Activated B cell treated with CpG ODN at 0.5 μM for 24 hours (primary cell): ENCODE measurements around the gene COL25A1. TPM values are rescaled to one million over a fixed set of nuclear protein-coding genes. Genes with fewer than 3 reads are reported as not detected.

Source experiments
- ATAC-seq: fragments of 200-7000 bp; cut with Tn5 transposase; one replicate; pipeline ENCODE4 v1.10.0; 2021; ENCODE audit warnings: low read depth, mild to moderate bottlenecking, moderate library complexity
- CTCF ChIA-PET: fragments of 350-600 bp; sonication (Branson Sonifier 250); formaldehyde crosslinking; loops from one replicate; lab custom pipeline; 2021; ENCODE audit warnings: antibody characterized with exemption; lab: Charles Lee
- POLR2A ChIA-PET: fragments of 350-600 bp; sonication (Branson Sonifier 250); formaldehyde crosslinking; loops from one replicate; lab custom pipeline; 2021; ENCODE audit warnings: antibody characterized with exemption; lab: Charles Lee
- DNase-seq: peaks from one replicate; pipeline ENCODE4 v3.0.0; 2022
- H3K27ac Mint-ChIP-seq: one replicate; pipeline ENCODE4 v1.8.0; 2020; ENCODE audit warnings: mixed read lengths
- H3K27me3 Mint-ChIP-seq: one replicate; pipeline ENCODE4 v1.8.0; 2021; ENCODE audit warnings: mixed read lengths
- H3K36me3 Mint-ChIP-seq: one replicate; pipeline ENCODE4 v1.8.0; 2021; ENCODE audit warnings: low read depth, mixed read lengths
- H3K4me1 Mint-ChIP-seq: one replicate; pipeline ENCODE4 v1.8.0; 2021; ENCODE audit warnings: mixed read lengths
- H3K4me3 Mint-ChIP-seq: one replicate; pipeline ENCODE4 v1.8.0; 2020; ENCODE audit warnings: mild to moderate bottlenecking, mixed read lengths
- H3K9me3 Mint-ChIP-seq: one replicate; pipeline ENCODE4 v1.8.0; 2020; ENCODE audit warnings: mixed read lengths
- CTCF ChIP-seq: fragments of 200-600 bp; IDR thresholded peaks from one replicate; pipeline ENCODE4 v1.8.0; 2022; ENCODE audit warnings: antibody characterized with exemption, mild to moderate bottlenecking
- intact Hi-C: fragments of 100-400 bp; cut with micrococcal nuclease; formaldehyde crosslinking; loops from one replicate; pipeline ENCODE4 v1.15.1; 2024
- total RNA-seq: library from RNA; stranded (reverse); gene quantifications from 2 replicates; pipeline ENCODE4 v1.2.3, GENCODE V29; 2022

The COL25A1 gene
- total RNA-seq, 1 donor from 2014 or later, result not detected

DNA sequence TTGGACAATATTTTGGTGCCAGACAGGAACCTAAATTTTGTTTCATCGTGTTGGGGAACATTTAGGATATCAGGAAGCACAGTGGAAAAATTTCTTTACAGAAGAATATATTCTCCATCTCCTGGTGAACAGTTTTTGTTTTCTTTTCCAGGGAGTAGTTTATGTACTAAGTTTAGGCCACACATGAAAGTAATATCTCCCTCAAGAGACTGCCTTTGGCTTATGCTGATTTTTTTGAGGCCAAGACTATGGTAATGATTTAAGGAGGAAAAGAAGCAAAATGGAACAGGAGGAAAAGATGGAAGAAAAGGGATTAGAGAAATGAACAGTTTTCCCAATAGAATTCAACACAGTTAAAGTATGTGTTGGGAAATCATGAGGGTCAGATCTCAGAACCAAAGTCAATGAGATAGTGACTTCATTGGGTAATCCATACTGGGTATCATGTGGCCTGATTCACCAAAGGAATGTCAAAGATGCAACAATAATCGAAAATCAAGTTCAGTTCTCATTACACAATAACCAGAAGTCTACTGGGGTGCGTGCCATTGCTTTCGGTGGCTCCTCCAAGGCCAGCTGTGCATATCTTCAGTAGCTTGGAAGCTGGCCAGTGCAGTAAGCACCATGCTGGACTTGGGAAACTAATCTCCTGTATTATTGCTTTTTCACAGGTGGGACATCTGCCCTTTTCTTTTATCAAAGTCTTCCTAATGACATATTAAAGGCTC is 234.8 kb downstream of the COL25A1 start:
- H3K36me3 Mint-ChIP-seq, result no peaks in the 10 kb centered on the region
- no peaks in the 10 kb centered on the region for H3K27me3 Mint-ChIP-seq
- CTCF ChIA-PET, result no interaction called here
- no peak overlapping the region for H3K27ac Mint-ChIP-seq
- no peak overlapping the region for H3K4me3 Mint-ChIP-seq
- H3K4me1 Mint-ChIP-seq, result no peaks in the 10 kb centered on the region
- intact Hi-C loops, result no loop called here
- ATAC-seq (no peak), DNase-seq (no peak)
- POLR2A ChIA-PET, result no interaction called here
- H3K9me3 Mint-ChIP-seq, result no peaks in the 10 kb centered on the region
- TF ChIP-seq CTCF, result no peak

DNA sequence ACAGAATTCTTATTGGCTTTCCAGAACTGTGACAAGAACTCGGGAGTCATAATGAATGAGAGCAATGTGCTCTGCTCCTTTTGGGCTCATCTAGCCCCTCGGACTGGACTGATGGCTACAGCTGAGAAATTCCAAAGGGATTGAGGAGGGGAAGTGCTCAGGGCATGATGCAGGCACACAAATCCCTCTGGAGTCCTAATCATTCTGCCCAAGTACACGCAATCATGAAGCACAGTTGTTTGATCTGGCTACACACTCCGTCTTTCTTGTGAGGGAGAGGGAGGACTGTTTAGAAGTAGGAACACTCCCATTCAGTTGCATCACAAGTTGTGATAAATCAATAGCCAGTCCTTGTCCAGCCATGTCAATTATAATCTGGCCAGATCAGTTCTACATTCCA is 237.5 kb downstream of the COL25A1 start:
- ChIA-PET POLR2A (no interaction called here), CTCF (no interaction called here)
- Mint-ChIP-seq H3K9me3 (no peaks in the 10 kb centered on the region), H3K4me1 (no peaks in the 10 kb centered on the region), H3K4me3 (no peak overlapping the region), H3K27me3 (no peaks in the 10 kb centered on the region), H3K27ac (no peak overlapping the region), H3K36me3 (no peaks in the 10 kb centered on the region)
- intact Hi-C loops, result no loop called here
- DNase-seq (no peak), ATAC-seq (no peak)
- no peak for TF ChIP-seq CTCF

- ChIA-PET POLR2A (no interaction called here), CTCF (no interaction called here)
- intact Hi-C loops, result no loop called here
- Mint-ChIP-seq H3K36me3 (no peaks in the 10 kb centered on the region), H3K4me1 (no peaks in the 10 kb centered on the region), H3K27me3 (no peaks in the 10 kb centered on the region), H3K4me3 (no peak overlapping the region), H3K27ac (no peak overlapping the region), H3K9me3 (no peaks in the 10 kb centered on the region)
- DNase-seq (no peak), ATAC-seq (no peak)
- TF ChIP-seq CTCF, result no peak
These were observed 249.2 kb downstream of the COL25A1 start for GRCh38 chr4:109053257-109053656.

GRCh38 chr4:109052821-109053220 is 249.6 kb downstream of the COL25A1 start:
- no peak for TF ChIP-seq CTCF
- ChIA-PET POLR2A (no interaction called here), CTCF (no interaction called here)
- Mint-ChIP-seq H3K27ac (no peak overlapping the region), H3K36me3 (no peaks in the 10 kb centered on the region), H3K4me3 (no peak overlapping the region), H3K4me1 (no peaks in the 10 kb centered on the region), H3K9me3 (no peaks in the 10 kb centered on the region), H3K27me3 (no peaks in the 10 kb centered on the region)
- ATAC-seq (no peak), DNase-seq (no peak)
- intact Hi-C loops, result no loop called here

GRCh38 chr4:109051054-109051453 is 251.4 kb downstream of the COL25A1 start:
- CTCF ChIA-PET, result no interaction called here
- DNase-seq, result no peak
- TF ChIP-seq CTCF, result no peak
- POLR2A ChIA-PET, result no interaction called here
- ATAC-seq, result no peak
- H3K27me3 Mint-ChIP-seq, result no peaks in the 10 kb centered on the region
- no peak overlapping the region for H3K4me3 Mint-ChIP-seq
- no peaks in the 10 kb centered on the region for H3K4me1 Mint-ChIP-seq
- H3K36me3 Mint-ChIP-seq, result no peaks in the 10 kb centered on the region
- H3K27ac Mint-ChIP-seq, result no peak overlapping the region
- intact Hi-C loops, result no loop called here
- no peaks in the 10 kb centered on the region for H3K9me3 Mint-ChIP-seq
